NCI-H2196 (cell line): ENCODE data around the gene CDCA4.

Source experiments
- DNase-seq: peaks from one replicate; lab custom pipeline; 2025; ENCODE audit not compliant: unreplicated experiment; lab: John Stamatoyannopoulos, UW

Gene CDCA4

GRCh38 chr14:104964546-104964945 is 56.3 kb downstream of the CDCA4 start:
- no peak for DNase-seq
